Measurements from ENCODE around the gene OR10H5.
"Not testable (repeated sequence)": the region's sequence is repeated elsewhere in the genome, so short reads cannot be mapped to it uniquely, and the experiment has no call there.

- not testable (repeated sequence) for TF ChIP-seq CTCF (IDR thresholded peaks at IDR 0.05); CEBPB (IDR thresholded peaks at IDR 0.05); ZSCAN20 (CRISPR knock-in tag; IDR thresholded peaks at IDR 0.05); SMC3 (IDR thresholded peaks at IDR 0.05); JUNB (IDR thresholded peaks at IDR 0.05); E2F6 (IDR thresholded peaks at IDR 0.05; ENCODE audit: borderline replicate concordance, low read depth); POLR2A (IDR thresholded peaks at IDR 0.05; ENCODE audit: low read length); USF2 (IDR thresholded peaks at IDR 0.05)
Measured at GRCh38 chr19:15839888-15840287, 52.4 kb downstream of the OR10H5 start.
